ENCODE data around the gene GDF9.

GDF9 gene

DNA sequence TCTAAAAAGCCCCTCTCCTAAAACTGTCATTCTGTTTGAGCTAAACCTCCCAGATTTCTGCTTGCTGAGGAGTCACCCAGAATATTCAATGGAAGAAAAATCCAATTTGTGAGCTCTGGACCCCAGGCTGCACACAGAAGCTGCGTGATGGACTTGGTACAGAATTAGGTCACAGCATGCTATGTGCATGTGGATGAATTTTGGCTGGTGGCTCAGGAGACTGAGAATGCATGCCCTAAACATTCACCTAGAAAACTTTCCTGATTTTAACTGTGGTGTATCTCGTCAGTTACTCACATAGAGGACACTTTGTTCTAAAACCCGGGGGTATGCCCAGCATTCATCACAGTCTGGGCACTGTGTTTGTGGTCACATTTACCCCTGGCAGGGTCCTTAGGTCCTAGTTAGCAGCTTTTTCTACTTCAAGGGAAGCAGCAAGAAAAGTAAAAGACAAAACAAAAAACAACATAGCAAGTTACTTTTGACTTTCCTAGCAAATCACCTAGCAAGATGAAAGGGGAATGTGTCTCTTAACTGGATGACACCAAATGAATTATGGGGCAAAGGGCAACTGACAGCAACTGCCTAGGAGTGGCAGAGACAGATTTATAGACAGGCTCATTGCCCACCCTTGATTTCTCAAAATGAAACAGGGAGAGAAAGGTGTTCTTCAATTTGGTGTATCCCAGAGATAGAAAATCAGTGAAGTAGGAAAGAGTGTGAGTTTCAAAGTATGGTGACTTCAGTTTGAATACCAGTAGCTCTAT lies 27.6 kb downstream of the GDF9 start:
- no peak for DNase-seq (ENCODE audit: low read depth)

DNA sequence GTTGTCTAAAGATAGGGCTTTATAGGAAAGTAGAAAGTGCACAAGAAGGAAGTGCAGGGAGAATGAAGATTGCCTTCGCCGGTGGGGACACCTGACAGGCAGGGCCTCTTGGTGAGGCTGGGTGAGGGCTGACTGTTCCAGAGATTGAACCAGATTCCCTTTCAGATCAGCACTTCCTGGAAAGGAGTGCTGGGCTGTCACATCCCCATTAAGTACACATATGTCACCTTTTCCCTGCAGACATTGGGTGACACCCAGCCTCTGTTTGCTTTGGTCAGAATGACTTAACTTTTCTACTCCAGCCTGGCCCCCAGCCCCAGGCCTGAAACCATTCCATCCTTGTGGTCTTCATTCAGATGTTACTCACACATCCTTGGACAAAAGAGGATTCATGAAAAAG lies 28.4 kb downstream of the GDF9 start:
- DNase-seq (ENCODE audit: low read depth), result no peak

- no peak for DNase-seq (ENCODE audit: low read depth)
These were observed 29.4 kb downstream of the GDF9 start for GRCh38 chr5:132836852-132837251.

GRCh38 chr5:132834057-132834456 lies 32.2 kb downstream of the GDF9 start:
- no peak for DNase-seq (ENCODE audit: low read depth)

- no peak for DNase-seq (ENCODE audit: low read depth)
These were observed 33.7 kb downstream of the GDF9 start for GRCh38 chr5:132832612-132833011.

DNA sequence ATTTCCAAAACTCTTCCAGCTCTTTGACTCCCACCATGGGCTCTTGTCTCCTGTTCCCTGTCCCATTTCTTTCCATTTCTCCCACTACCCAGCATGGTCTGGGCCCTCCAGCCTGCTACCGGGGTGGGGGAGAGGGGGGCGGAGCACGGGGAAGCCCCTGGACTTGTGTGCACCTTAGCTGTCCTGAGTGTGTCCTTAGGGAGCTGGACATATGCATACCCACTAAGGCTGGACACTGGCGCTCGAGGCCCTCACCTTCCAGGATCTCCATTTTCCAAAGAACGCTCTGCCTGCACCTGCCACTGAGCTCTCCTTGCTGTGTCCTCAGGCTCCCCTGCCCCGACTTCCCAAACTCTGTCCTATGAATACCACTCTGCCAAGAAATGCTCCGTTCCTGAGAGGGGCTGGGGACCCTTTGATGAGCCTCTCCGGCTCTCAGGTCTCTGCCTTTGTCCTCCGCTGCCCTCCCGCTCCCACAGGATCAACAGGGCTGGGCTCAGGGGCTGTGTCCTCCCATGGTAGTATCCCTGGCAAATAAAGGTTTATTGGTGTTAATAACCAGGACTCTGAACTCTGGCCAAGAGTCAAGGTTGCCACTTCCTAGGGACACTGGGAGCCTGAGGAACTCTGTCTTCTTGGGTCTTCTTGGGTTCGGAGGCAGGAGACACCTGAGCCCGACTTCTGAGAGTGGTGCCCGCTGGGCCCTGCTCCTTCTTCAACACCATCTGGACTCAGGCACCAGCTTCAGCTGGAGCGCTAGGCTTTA lies 35.0 kb downstream of the GDF9 start:
- DNase-seq (ENCODE audit: low read depth), result no peak

GRCh38 chr5:132830436-132831094 lies 35.7 kb downstream of the GDF9 start, which contains the start of gene SHROOM1:
Gene SHROOM1, minus strand, starts transcription at chr5:132830647. Its CDS starts 4,507 bp downstream, at chr5:132826140.
- DNase-seq (ENCODE audit: low read depth), result no peak

GRCh38 chr5:132829742-132830435 lies 36.4 kb downstream of the GDF9 start:
- DNase-seq (ENCODE audit: low read depth), result peak; percentile 65

DNA sequence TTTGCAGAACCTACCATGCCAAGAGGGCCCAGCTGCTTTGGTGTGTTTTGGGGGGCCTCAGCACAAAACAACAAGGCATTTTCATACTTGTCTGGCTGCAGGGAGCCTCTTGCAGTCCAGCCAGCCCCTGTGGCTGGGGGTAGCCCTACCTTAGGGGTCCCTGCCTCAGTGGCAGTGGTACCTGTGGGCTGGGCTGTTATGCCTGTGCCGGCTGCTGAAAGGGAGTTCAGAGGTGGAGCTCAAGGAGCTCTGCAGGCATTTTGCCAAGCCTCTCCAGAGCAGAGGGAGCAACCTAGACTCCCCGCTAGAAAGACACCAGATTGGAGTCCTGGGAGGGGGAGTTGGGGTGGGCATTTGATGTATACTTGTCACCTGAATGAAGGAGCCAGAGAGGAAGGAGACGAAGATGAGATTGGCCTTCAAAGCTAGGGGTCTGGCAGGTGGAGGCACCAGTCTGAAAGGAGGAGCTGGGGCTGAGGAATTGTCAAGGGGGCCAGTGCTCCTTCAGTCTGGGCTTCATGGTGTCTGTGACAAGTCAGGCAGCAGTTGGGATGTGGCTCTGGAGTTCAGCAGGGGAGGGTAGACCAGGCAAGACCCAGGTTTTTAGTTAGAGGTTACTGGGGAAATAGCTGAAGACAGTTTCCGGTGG lies 37.3 kb downstream of the GDF9 start:
- DNase-seq (ENCODE audit: low read depth), result no peak

GRCh38 chr5:132827943-132828673 lies 38.2 kb downstream of the GDF9 start:
- no peak for DNase-seq (ENCODE audit: low read depth)

- DNase-seq (ENCODE audit: low read depth), result no peak
These were observed 39.7 kb downstream of the GDF9 start for GRCh38 chr5:132826424-132827082.

DNA sequence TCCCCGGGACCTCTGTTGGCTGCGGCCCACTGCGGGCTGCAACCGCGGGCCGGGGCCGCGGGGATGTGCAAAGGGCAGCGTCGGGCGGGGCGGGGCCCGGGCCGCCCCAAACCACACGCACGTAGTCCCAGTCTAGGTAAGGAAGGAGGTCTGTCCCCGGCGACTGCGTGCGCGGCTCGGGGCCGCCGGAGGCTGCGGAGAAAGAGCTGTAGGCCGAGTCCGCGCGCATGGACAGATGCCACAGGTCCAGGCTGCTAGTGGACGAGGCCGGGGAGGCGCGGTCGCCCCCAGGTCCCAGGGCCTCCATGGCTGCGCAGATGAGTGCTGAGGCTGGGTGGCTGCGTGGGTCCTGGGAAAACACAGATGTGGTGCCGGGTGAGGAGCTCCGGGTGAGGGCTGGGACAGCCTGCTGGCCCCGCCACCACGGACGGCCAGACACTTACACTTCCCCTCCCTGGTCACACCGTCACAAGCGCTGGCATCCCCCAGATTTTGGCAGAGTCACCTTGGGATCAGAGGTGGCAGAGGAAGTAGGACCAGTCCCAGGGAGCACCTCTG lies 40.4 kb downstream of the GDF9 start:
- DNase-seq (ENCODE audit: low read depth), result no peak

- no peak for DNase-seq (ENCODE audit: low read depth)
These were observed 41.0 kb downstream of the GDF9 start for GRCh38 chr5:132825033-132825833.

GRCh38 chr5:132824426-132824825 lies 41.8 kb downstream of the GDF9 start:
- no peak for DNase-seq (ENCODE audit: low read depth)

DNA sequence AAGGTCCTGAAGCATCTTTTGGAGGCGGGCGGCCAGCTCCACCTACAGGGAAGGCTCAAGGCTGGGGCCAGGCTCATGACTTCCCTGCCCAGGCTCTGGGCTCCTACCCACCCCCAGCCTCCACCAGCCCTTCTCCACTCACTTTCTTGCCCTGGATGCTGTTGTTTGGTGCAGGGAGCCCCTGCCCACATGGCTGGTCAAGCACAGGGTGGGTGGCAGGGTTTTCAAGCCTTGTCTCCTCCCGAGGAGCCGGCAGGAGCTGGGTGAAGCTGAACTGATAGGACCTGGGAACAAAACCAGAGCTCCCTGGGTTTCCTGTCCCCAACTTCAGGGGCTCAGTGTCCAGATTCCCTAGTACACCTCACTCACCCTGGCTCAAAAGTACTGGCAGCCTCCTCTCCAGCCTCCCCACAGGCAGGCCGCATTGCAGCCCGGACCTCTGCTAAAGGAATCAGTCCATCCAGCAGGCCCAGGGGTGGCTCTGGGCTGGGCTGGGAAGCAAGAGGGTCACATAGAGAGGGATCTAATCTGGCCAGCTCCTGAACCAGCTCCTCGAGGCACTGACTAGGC lies 42.7 kb downstream of the GDF9 start:
- DNase-seq (ENCODE audit: low read depth), result no peak

DNA sequence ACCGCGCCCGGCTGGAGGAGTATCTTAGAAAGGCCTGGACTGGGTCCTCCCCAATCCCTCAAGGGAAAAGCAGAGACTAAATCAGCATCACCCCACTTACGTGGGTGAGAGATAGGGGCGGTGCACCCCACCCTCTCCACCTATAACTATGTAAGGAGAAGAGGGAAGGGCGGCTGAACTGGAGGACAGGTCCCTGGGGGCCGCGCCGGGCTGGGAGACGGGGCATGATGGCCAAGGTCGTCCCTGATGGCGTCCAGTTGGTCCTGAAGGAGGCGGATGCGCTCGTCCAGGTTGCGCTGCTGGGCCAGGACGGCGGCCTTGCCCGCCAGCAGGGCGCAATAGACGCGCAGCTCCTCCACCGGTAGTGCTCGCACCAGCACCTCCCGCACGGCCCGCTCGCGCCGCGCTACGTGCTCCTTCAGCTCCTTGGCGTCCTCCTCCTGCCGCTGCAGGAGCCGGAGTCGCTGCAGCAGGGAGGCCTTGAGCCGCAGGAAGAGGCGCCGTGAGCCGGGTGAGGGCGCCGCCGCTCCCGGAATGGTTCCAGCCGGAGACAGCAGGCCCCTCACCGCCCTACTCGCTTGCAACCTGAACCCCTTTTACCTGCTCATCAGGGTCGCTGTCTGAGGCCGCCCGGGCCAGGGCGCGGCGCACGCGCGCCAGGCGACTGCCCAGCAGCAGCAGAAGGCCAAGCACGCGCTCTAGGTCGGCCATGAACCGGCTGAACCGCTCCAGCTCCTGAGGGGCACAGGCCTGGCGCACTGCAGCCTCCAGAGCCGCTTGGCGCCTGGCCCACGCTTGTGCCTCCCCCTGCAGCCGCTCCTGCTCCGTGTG lies 43.4 kb downstream of the GDF9 start:
- DNase-seq (ENCODE audit: low read depth), result no peak

DNA sequence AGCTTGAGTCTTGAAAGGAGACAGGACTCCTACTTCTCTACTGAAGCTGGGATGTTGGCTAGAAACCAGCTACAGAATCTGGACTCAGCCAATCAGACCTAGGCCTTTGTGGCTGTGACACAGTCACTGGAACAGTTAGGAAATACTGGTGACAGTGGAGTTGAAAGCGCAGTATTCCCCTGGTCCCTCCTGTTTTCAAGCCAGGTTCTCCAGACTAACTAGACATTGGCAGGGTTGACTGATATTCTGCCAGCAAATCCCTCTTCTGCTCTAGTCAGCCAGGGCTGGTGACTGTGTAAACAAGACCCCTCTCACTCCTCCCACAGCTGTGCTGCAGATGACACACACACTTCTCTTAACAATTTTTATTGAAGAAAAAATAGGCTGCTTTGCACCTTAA lies 44.5 kb downstream of the GDF9 start:
- DNase-seq (ENCODE audit: low read depth), result no peak

GRCh38 chr5:132821350-132821749 lies 44.9 kb downstream of the GDF9 start:
- no peak for DNase-seq (ENCODE audit: low read depth)

Data from activated T-cell treated with anti-CD3 and anti-CD28 coated beads for 1 hour (primary cell).